Stomach (tissue), 9 donors: ENCODE results near the gene PIK3C2B. TPM values are rescaled to one million over a fixed set of nuclear protein-coding genes. Genes with fewer than 3 reads are reported as not detected.
"Not testable (repeated sequence)": the region's sequence is repeated elsewhere in the genome, so short reads cannot be mapped to it uniquely, and the experiment has no call there.

Experiments used
- DNase-seq, 2 donors: peaks; one replicate each; pipeline versions ENCODE4 v3.0.0 to v3.0.0-alpha.2; 2013 to 2019
- H3K27ac ChIP-seq, 5 donors: fragments of 200-600 bp in 4 of 5; sonication (generic) in 4 of 5; one replicate each; pipeline ENCODE4 v1.5.1; 2013 to 2019; ENCODE audit warnings: mild to moderate bottlenecking in 1 of 5, moderate library complexity in 1 of 5
- H3K27me3 ChIP-seq, 3 donors: fragments of 200-600 bp; sonication (generic); one replicate each; pipeline ENCODE4 v1.5.1; 2017 to 2019; ENCODE audit warnings: mixed run types in 1 of 3
- H3K36me3 ChIP-seq, 4 donors: fragments of 200-600 bp; sonication (generic); 1 replicate in 3 of 4; 2 replicates in 1 of 4; pipeline ENCODE4 v1.5.1; 2016 to 2019
- H3K4me1 ChIP-seq, 4 donors: fragments of 200-600 bp; sonication (generic); one replicate each; pipeline ENCODE4 v1.5.1; 2016 to 2019
- H3K4me3 ChIP-seq, 4 donors: fragments of 200-600 bp; sonication (generic) in 3 of 4; one replicate each; pipeline ENCODE4 v1.5.1; 2016 to 2019; ENCODE audit warnings: mild to moderate bottlenecking in 1 of 4
- H3K9me3 ChIP-seq, 4 donors: fragments of 200-600 bp; sonication (generic); one replicate each; pipeline ENCODE4 v1.5.1; 2016 to 2019
- CTCF ChIP-seq, 7 experiments: fragments of 450-650 bp in 4 of 7; fragments of 200-600 bp in 3 of 7; sonication (generic) in 3 of 7; IDR thresholded peaks; one replicate each; pipeline ENCODE4 v1.5.1; 2016 to 2019; ENCODE audit warnings: antibody characterized with exemption in 7 of 7, control low read depth in 2 of 7, mild to moderate bottlenecking in 1 of 7
- EP300 ChIP-seq: sonication (generic); formaldehyde crosslinking; IDR thresholded peaks from one replicate; pipeline ENCODE4 v1.6.1; 2017; ENCODE audit warnings: antibody characterized with exemption
- POLR2A ChIP-seq, 4 donors: fragments of 450-650 bp; IDR thresholded peaks; one replicate each; pipeline ENCODE4 v1.6.1; 2016; ENCODE audit warnings: antibody characterized with exemption in 4 of 4, control low read depth in 2 of 4, mild to moderate bottlenecking in 1 of 4, moderate library complexity in 1 of 4
- POLR2AphosphoS5 ChIP-seq, 3 donors: sonication (generic); formaldehyde crosslinking; IDR thresholded peaks; one replicate each; pipeline ENCODE4 v1.6.1; 2016; ENCODE audit warnings: antibody characterized with exemption in 3 of 3
- WGBS, 5 donors: extraction: QIAGEN DNeasy Blood & Tissue Kit in 3 of 5; methylation state at CpG; one replicate each; pipeline versions ENCODE4 v1.1.5 to v1.1.7; 2013 to 2018; 5-methylcytosine and 5-hydroxymethylcytosine counted together
- intact Hi-C: fragments of 100-400 bp; cut with DNase I; formaldehyde crosslinking; loops from one replicate; pipeline ENCODE4 v1.15.1; 2023; ENCODE audit warnings: low total_unique reads
- polyA plus RNA-seq, 3 donors: library from polyadenylated mRNA; stranded (reverse); fragments of 200-250 nt; gene quantifications; one replicate each; pipeline ENCODE4 v1.2.3, GENCODE V29; 2013
- total RNA-seq, 5 donors: library from RNA; depleted of rRNA; stranded (reverse); fragments of >200 nt; gene quantifications; one replicate each; pipeline versions ENCODE4 v1.1.0 to v1.2.3, GENCODE V29; 2014 to 2016
- donor health status: healthy with polysubstance abuse.
- donor health status: Bipolar disorder and iron deficiency.
- donor health status: healthy.

The PIK3C2B gene
- total and polyA plus RNA-seq, 8 donors: 4.1 to 129 (median 22.8) TPM

DNA sequence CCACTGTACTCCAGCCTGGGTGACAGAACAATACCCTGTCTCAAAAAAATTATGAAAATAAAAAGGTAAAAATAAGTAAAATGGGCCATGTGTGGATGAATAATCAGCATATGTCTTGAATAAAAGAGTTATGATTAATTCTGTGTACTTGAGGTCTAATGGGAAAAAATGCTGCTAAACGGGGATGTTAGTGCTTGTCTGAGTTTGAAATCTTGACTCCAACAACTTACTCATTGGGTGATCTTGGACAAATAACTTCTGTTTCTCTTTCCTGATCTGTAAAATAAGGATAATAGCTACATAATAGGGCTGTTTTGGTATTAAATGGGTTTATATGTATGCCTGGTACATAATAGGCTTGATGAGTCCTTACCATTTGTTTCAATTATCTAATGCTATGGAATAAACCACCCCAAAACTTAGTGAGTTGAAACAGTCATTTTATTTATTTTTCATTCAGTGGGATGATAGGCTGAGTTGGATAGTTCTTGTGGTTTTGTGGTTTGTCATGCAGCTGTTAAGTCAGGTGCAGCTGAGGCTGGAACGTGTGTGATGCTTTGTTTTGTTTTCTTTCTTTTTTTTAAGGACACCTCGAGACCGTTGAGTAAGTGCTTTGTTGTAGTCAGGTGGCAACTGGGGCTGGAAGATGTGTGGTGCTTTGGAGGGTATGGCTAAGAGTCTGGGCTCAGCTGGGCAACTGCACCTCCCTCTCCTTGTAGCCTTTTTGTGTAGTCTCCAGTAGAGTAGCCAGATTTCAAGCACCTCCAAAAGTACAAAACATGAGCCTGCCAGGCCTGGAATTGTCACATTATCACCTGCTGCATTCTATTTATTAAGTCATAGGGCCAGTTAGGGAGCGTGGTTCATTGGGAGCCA lies 26.5 kb upstream of the PIK3C2B start:
- DNase-seq: peak in 1 of 2 donors; percentile 66
- Histone ChIP-seq H3K27ac (peak overlapping the region in 2 of 5 donors; percentile 8 to 67), H3K27me3 (no peaks in the 10 kb centered on the region), H3K4me1 (peaks cover 24 to 73% (median 45%) of the 10 kb centered on the region in 4 donors), H3K4me3 (no peak overlapping the region), H3K36me3 (peaks cover 11 to 50% (median 27%) of the 10 kb centered on the region in 4 donors), H3K9me3 (peaks cover 0 to 10% (median 0%) of the 10 kb centered on the region in 4 donors)
- intact Hi-C loops: no loop called here
- WGBS, 5 donors: 40 to 54% (median 46%) methylated on average over 5 of the region's 5 CpGs
- TF ChIP-seq CTCF (IDR thresholded peaks at IDR 0.05) (no peak), EP300 (no peak), POLR2AphosphoS5 (IDR thresholded peaks at IDR 0.05) (no peak), POLR2A (IDR thresholded peaks at IDR 0.05) (no peak)

DNA sequence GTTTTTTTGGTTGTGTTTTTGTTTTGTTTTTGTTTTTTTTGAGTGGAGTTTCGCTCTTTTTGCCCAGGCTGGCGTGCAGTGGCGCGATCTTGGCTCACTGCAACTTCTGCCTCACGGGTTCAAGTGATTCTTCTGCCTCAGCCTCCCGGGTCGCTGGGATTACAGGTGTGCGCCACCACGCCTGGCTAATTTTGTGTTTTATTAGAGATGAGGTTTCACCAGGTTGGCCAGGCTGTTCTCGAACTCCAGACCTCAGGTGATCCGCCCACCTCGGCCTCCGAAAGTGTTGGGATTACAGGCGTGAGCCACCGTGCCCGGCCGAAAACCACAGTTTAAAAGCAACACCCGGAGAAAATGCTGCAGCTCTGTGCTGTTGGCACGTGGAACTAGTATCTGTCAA lies 22.8 kb upstream of the PIK3C2B start:
- intact Hi-C loops, DNase-seq, H3K27me3 ChIP-seq, H3K9me3 ChIP-seq: not testable (repeated sequence)
- Histone ChIP-seq H3K4me1 (peaks cover 30 to 65% (median 41%) of the 10 kb centered on the region in 4 donors), H3K27ac (peak overlapping the region in 3 of 5 donors; percentile 93 to 96 (median 96)), H3K4me3 (peak overlapping the region; percentile 62 to 87 (median 73)), H3K36me3 (peaks cover 0 to 19% (median 8%) of the 10 kb centered on the region in 4 donors)
- 77 to 94% (median 83%) methylated on average over 18 to 19 of the region's 19 CpGs for WGBS, 5 donors

DNA sequence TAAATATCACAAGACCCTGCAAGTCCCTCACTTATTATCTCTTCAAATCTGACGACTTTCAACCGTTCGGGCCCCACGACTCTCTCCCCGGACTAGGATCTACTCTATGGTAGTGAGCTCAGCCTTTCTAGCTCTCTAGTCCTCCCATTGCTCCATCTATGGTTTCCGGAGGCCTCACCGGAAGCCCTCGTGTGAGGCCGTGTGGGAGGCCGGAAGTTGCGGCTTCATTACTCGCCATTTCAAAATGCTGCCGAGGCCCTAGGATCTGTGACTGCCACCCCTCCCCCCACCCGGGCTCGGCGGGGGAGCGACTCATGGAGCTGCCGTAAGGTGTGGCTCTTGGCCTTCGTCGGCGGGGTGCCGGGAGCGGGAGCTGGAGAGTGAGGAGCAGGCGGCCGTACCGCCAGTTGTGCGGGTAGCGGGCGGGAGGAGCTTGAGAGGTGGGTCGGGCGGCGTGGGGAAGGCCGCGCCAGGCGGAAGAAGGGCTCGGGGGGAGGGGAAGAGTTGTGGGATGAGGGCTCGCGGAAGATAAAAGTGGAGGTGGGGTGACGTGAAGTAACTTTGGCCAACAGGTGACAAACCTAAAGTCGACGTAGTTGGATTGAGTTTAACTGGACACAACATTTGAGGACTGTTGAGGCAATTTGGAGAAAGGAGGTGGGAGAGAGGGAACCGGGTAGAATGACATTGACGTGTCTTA lies 21.7 kb upstream of the PIK3C2B start, which contains the start of gene MDM4:
MDM4 (plus strand) TSS at position 227 of the 700 bp plus-strand sequence. CDS start 9,113 bp downstream, outside the sequence.
- WGBS, 5 donors: 0 to 1% (median 0%) methylated on average over 33 to 43 of the region's 43 CpGs
- peak within 1 kb of the TSS; percentile 93 to 96 (median 95) for H3K27ac ChIP-seq
- H3K36me3 ChIP-seq: peaks cover 0 to 17% (median 8%) of the 10 kb centered on the region in 4 donors
- H3K27me3 ChIP-seq: no peaks in the 10 kb centered on the region
- intact Hi-C loops: no loop called here
- H3K4me1 ChIP-seq: peaks cover 29 to 56% (median 38%) of the 10 kb centered on the region in 4 donors
- no peaks in the 10 kb centered on the region for H3K9me3 ChIP-seq
- peak; percentile 92 to 98 for DNase-seq
- TF ChIP-seq CTCF (IDR thresholded peaks at IDR 0.05) (peak in 1 of 7 experiments; percentile 10), EP300 (no peak), POLR2A (IDR thresholded peaks at IDR 0.05) (peak in 1 of 4 donors; percentile 46), POLR2AphosphoS5 (IDR thresholded peaks at IDR 0.05) (peak; percentile 78 to 97 (median 94))
- H3K4me3 ChIP-seq: peak within 1 kb of the TSS; percentile 62 to 87 (median 73)

DNA sequence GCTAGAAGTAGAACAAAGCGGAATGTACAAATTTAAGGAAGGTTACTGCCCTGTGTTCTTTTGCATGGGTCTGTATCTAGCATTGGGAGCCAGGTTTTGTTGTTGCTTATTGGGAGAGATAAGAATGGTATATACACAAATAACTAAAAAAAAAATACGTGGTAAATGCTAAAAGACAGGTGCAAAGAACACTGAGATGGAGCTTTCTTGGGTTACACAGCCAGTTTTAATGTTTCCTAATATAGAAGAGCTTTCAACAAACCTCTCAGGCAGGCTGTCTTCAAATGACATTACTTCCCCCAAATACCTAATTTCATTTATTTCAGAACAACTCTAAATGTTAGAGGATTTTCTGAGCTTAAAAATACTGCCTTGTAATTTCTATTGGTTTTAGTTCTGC lies 20.2 kb upstream of the PIK3C2B start:
- intact Hi-C loops: no loop called here
- peaks cover 0 to 17% (median 8%) of the 10 kb centered on the region in 4 donors for H3K36me3 ChIP-seq
- no peak overlapping the region for H3K4me3 ChIP-seq

More for the DNA sequence above, 20.2 kb upstream of the PIK3C2B start:
- Histone ChIP-seq H3K27me3 (no peaks in the 10 kb centered on the region), H3K9me3 (no peaks in the 10 kb centered on the region), H3K27ac (no peak overlapping the region), H3K4me1 (peaks cover 20 to 41% (median 32%) of the 10 kb centered on the region in 4 donors)
- no peak for TF ChIP-seq POLR2A (IDR thresholded peaks at IDR 0.05)
- no peak for TF ChIP-seq POLR2AphosphoS5 (IDR thresholded peaks at IDR 0.05)
- no peak for TF ChIP-seq CTCF (IDR thresholded peaks at IDR 0.05)
- TF ChIP-seq EP300: no peak
- DNase-seq: no peak
- WGBS, 5 donors: 59 to 67% (median 65%) methylated on average over 2 of the region's 2 CpGs
